HEK293T (cell line): ENCODE measurements around the gene AHI1.

Experiments used
- FOXA1 ChIP-seq: fragments of 450-650 bp; IDR thresholded peaks from 2 replicates; pipeline ENCODE4 v1.6.1; 2016; ENCODE audit warnings: mild to moderate bottlenecking
- NFRKB ChIP-seq: fragments of 450-650 bp; IDR thresholded peaks from 2 replicates; pipeline ENCODE4 v1.6.1; 2016; ENCODE audit warnings: mild to moderate bottlenecking, moderate library complexity
- PKNOX1 ChIP-seq: fragments of 450-650 bp; IDR thresholded peaks from 2 replicates; pipeline ENCODE4 v1.6.1; 2016

- no peak for TF ChIP-seq PKNOX1
- no peak for TF ChIP-seq NFRKB
- TF ChIP-seq FOXA1, result no peak
Measured at GRCh38 chr6:135382182-135382628, 115.3 kb downstream of the AHI1 start.
